NB4 (cell line): ENCODE results near the gene NFIA.

Source experiments
- DNase-seq: peaks from one replicate; pipeline ENCODE4 v3.0.0; 2010; ENCODE audit warnings: low read depth
- H3K4me3 ChIP-seq: one replicate; pipeline ENCODE4 v1.5.1; 2011; ENCODE audit warnings: mild to moderate bottlenecking, low read depth, low read length, moderate library complexity
- MYC ChIP-seq: IDR thresholded peaks from 2 replicates; pipeline ENCODE4 v1.6.1; 2011; ENCODE audit warnings: low read depth, low read length
- POLR2A ChIP-seq: IDR thresholded peaks from 2 replicates; pipeline ENCODE4 v1.6.1; 2011; ENCODE audit warnings: mild to moderate bottlenecking; ENCODE audit not compliant: insufficient read length; ENCODE audit errors: extremely low read depth
- TF ChIP-seq, protein P1 (sequence below): IDR thresholded peaks from 2 replicates; pipeline ENCODE4 v1.6.1; 2011; ENCODE audit warnings: low read depth, low read length
- TF ChIP-seq, protein P2 (sequence below): IDR thresholded peaks from one replicate; pipeline ENCODE4 v1.5.1; 2012; ENCODE audit warnings: low read depth, low read length

NFIA gene

DNA sequence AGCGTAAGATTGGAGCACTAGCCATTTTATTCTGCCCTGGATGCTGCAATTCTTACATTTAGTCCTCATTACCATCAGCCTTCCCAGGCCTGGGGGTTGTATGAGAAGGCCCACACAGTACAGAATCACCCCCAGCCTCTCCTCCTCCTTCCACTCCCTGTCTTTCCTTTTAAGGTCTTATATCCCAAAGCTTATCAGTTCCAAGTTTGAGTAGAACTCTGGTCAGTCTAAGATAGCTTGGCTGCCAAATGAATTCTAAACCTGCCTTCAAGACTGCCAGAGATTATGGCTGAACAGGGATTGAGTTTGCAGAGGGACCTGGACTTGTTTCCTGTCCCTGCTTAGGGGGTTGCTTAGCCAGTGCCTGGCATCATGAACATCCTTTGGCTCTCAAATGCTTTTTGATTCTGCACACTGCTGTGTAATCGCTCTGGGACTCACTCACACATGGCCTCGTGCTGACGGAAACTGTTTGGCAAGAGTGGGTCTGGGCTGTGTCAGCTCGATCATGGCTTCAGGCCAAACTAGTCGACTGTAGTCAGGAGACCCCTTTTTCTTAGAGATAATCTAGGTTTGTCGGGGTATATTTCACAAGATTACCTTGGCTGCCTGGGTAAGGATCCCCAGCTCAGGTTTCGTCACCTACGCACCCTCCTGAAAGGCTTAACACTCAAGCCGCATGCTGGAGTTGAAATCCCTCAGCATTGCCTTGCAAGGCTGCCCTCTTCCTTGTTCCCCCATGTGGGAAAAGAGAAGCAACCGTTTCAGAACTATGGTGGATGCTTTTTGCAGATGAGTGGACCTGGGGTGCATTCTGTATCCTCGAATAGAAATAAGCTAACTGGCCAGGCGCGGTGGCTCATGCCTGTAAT lies 252.6 kb downstream of the NFIA start:
- no peak overlapping the region for H3K4me3 ChIP-seq
- TF ChIP-seq, protein P1, sequence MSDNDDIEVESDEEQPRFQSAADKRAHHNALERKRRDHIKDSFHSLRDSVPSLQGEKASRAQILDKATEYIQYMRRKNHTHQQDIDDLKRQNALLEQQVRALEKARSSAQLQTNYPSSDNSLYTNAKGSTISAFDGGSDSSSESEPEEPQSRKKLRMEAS, result no peak
- TF ChIP-seq, protein P2, sequence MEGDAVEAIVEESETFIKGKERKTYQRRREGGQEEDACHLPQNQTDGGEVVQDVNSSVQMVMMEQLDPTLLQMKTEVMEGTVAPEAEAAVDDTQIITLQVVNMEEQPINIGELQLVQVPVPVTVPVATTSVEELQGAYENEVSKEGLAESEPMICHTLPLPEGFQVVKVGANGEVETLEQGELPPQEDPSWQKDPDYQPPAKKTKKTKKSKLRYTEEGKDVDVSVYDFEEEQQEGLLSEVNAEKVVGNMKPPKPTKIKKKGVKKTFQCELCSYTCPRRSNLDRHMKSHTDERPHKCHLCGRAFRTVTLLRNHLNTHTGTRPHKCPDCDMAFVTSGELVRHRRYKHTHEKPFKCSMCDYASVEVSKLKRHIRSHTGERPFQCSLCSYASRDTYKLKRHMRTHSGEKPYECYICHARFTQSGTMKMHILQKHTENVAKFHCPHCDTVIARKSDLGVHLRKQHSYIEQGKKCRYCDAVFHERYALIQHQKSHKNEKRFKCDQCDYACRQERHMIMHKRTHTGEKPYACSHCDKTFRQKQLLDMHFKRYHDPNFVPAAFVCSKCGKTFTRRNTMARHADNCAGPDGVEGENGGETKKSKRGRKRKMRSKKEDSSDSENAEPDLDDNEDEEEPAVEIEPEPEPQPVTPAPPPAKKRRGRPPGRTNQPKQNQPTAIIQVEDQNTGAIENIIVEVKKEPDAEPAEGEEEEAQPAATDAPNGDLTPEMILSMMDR, result no peak
- TF ChIP-seq POLR2A (no peak), MYC (no peak)

GRCh38 chr1:61337037-61337436 lies 254.7 kb downstream of the NFIA start:
- no peak for DNase-seq
- no peak for TF ChIP-seq MYC
- TF ChIP-seq POLR2A, result no peak
- TF ChIP-seq, protein P1, result no peak
- TF ChIP-seq, protein P2, result no peak

More for the DNA sequence above, 252.6 kb downstream of the NFIA start:
- no peak for DNase-seq

DNA sequence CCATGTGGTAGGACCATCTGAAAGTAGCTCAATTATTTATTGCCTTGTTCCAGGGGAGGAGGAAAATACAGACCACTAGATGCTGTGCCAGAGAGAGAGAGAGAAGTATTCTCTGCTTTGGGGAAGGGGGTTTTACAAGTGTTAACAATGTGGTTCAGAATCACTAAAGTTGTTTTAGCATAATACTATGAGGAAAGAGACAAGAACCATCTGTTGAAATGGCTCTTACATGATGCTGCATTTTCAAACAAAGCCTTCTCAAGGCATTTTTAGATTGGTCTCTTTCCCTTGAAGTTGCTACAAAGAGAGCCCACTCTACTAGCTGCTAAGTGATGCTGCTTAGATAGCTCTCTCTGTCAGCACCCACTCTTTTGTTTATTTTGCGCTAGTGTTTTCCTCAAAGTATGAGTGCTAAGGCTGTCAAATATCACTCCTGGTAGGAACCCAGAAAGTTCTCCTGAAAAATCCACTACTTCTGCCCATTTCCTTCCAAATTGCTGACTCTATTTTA lies 255.1 kb downstream of the NFIA start:
- no peak for DNase-seq
- TF ChIP-seq MYC (no peak), POLR2A (no peak)
- TF ChIP-seq, protein P2, result no peak
- TF ChIP-seq, protein P1, result no peak
- H3K4me3 ChIP-seq, result no peak overlapping the region

More at GRCh38 chr1:61337037-61337436, 254.7 kb downstream of the NFIA start:
- no peak overlapping the region for H3K4me3 ChIP-seq

- DNase-seq, result peak; percentile 4
- H3K4me3 ChIP-seq, result no peak overlapping the region
- TF ChIP-seq, protein P1, result no peak
- TF ChIP-seq, protein P2, result no peak
- TF ChIP-seq POLR2A, result no peak
- TF ChIP-seq MYC, result no peak
Observed at GRCh38 chr1:61337981-61338848, 255.9 kb downstream of the NFIA start.

GRCh38 chr1:61338899-61339298 lies 256.5 kb downstream of the NFIA start:
- TF ChIP-seq, protein P2, result no peak
- TF ChIP-seq, protein P1, result no peak
- no peak for DNase-seq
- H3K4me3 ChIP-seq, result no peak overlapping the region
